NCI-H526 (cell line): ENCODE measurements around the gene ZBTB47.
A peak's percentile ranks its signal among the peaks of the same experiment; 100 is the strongest.

Experiments used
- DNase-seq, 2 experiments: peaks; one replicate each; lab custom pipeline; 2025; lab: John Stamatoyannopoulos, UW

The ZBTB47 gene

GRCh38 chr3:42653560-42654330 is at the start of gene ZBTB47:
ZBTB47 (plus strand) TSS chr3:42653697; CDS start chr3:42658356, 4,659 bp downstream.
- peak in 1 of 2 experiments; percentile 66 for DNase-seq

- DNase-seq: peak; percentile 82 to 84
These were observed 47.8 kb upstream of the ZBTB47 start for GRCh38 chr3:42605546-42606173.

GRCh38 chr3:42608581-42608980 is 44.9 kb upstream of the ZBTB47 start:
- no peak for DNase-seq

- DNase-seq: no peak
These were observed 42.5 kb upstream of the ZBTB47 start for GRCh38 chr3:42610976-42611375.

GRCh38 chr3:42612217-42612616 is 41.3 kb upstream of the ZBTB47 start:
- DNase-seq: no peak

- DNase-seq: no peak
These were observed 40.6 kb upstream of the ZBTB47 start for GRCh38 chr3:42612928-42613327.

- peak in 1 of 2 experiments; percentile 9 for DNase-seq
These were observed 40.0 kb upstream of the ZBTB47 start for GRCh38 chr3:42613462-42613861.

GRCh38 chr3:42631620-42632019 is 21.9 kb upstream of the ZBTB47 start:
- DNase-seq: no peak

GRCh38 chr3:42632146-42632545 is 21.4 kb upstream of the ZBTB47 start:
- no peak for DNase-seq

GRCh38 chr3:42633544-42633943 is 20.0 kb upstream of the ZBTB47 start:
- DNase-seq: no peak

- DNase-seq: no peak
These were observed 18.4 kb upstream of the ZBTB47 start for GRCh38 chr3:42635111-42635510.

GRCh38 chr3:42637001-42637400 is 16.5 kb upstream of the ZBTB47 start:
- DNase-seq: no peak

GRCh38 chr3:42638339-42638842 is 15.1 kb upstream of the ZBTB47 start:
- no peak for DNase-seq

GRCh38 chr3:42639192-42639591 is 14.3 kb upstream of the ZBTB47 start:
- no peak for DNase-seq

GRCh38 chr3:42640129-42640528 is 13.4 kb upstream of the ZBTB47 start:
- DNase-seq: no peak

GRCh38 chr3:42640771-42641370 is 12.6 kb upstream of the ZBTB47 start:
- no peak for DNase-seq

GRCh38 chr3:42647821-42648459 is 5.6 kb upstream of the ZBTB47 start:
- DNase-seq: no peak

- DNase-seq: no peak
These were observed 4.5 kb upstream of the ZBTB47 start for GRCh38 chr3:42649006-42649405.

GRCh38 chr3:42649783-42650182 is 3.7 kb upstream of the ZBTB47 start:
- DNase-seq: no peak

- DNase-seq: no peak
These were observed 2.0 kb upstream of the ZBTB47 start for GRCh38 chr3:42651248-42652091.

- no peak for DNase-seq
These were observed 1.3 kb upstream of the ZBTB47 start for GRCh38 chr3:42652251-42652610.
